B cell (primary cell): Measurements from ENCODE around the gene CETP.

Source experiments
- EZH2 ChIP-seq: IDR thresholded peaks from 2 replicates; pipeline ENCODE4 v1.6.1; 2012; ENCODE audit warnings: borderline replicate concordance, low read depth, mild to moderate bottlenecking, moderate library complexity, low read length; ENCODE audit not compliant: insufficient read depth, poor library complexity, severe bottlenecking
- TF ChIP-seq, protein P1 (sequence below): fragments of 200-600 bp; IDR thresholded peaks from one replicate; pipeline ENCODE4 v1.8.0; 2022; ENCODE audit warnings: antibody characterized with exemption, mild to moderate bottlenecking

DNA sequence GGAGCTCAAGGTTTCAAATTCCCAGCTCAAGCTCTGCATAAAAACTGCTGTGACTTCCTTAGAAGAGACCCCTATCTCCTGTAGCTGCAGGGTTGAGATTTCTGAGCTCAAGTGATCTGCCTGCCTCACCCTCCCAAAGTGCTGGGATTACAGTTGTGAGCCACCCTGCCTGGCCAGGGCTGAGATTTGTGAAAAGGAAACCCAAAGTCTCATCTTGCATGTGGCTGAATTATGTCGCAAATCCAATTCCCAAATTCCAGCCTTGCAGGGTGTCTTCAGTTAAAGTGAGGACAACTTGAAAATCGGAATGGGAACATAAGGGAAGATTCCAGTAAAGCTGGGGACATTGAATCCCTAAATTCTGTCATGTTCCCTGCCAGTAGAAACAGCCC is 14.2 kb upstream of the CETP start:
- TF ChIP-seq, protein P1, sequence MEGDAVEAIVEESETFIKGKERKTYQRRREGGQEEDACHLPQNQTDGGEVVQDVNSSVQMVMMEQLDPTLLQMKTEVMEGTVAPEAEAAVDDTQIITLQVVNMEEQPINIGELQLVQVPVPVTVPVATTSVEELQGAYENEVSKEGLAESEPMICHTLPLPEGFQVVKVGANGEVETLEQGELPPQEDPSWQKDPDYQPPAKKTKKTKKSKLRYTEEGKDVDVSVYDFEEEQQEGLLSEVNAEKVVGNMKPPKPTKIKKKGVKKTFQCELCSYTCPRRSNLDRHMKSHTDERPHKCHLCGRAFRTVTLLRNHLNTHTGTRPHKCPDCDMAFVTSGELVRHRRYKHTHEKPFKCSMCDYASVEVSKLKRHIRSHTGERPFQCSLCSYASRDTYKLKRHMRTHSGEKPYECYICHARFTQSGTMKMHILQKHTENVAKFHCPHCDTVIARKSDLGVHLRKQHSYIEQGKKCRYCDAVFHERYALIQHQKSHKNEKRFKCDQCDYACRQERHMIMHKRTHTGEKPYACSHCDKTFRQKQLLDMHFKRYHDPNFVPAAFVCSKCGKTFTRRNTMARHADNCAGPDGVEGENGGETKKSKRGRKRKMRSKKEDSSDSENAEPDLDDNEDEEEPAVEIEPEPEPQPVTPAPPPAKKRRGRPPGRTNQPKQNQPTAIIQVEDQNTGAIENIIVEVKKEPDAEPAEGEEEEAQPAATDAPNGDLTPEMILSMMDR = no peak
- TF ChIP-seq EZH2 = no peak
